Spleen (tissue), 11 donors: ENCODE results near the gene CYRIA. TPM values are rescaled to one million over a fixed set of nuclear protein-coding genes. Genes with fewer than 3 reads are reported as not detected.

Experiments
- DNase-seq: peaks from one replicate; pipeline ENCODE4 v3.0.0-alpha.2; 2020
- H3K27ac ChIP-seq, 8 donors: fragments of 200-600 bp; sonication (generic) in 7 of 8; 1 replicate in 4 of 8; 2 replicates in 4 of 8; pipeline versions ENCODE4 v1.5.0 to v1.8.0; 2016 to 2021; ENCODE audit warnings: inconsistent platforms in 4 of 8, mild to moderate bottlenecking in 4 of 8, moderate library complexity in 1 of 8
- H3K27me3 ChIP-seq, 7 donors: fragments of 200-600 bp; sonication (generic) in 6 of 7; replicated peaks in 1 of 7; 1 replicate in 4 of 7; 2 replicates in 3 of 7; pipeline versions ENCODE4 v1.5.0 to v1.8.0; 2016 to 2021; ENCODE audit warnings: inconsistent platforms in 3 of 7, mild to moderate bottlenecking in 1 of 7
- H3K36me3 ChIP-seq, 6 donors: fragments of 200-600 bp; sonication (generic) in 5 of 6; 1 replicate in 4 of 6; 2 replicates in 2 of 6; pipeline versions ENCODE4 v1.5.0 to v1.8.0; 2016 to 2021; ENCODE audit warnings: inconsistent platforms in 2 of 6
- H3K4me1 ChIP-seq, 6 donors: fragments of 200-600 bp; sonication (generic) in 5 of 6; 1 replicate in 3 of 6; 2 replicates in 3 of 6; pipeline versions ENCODE4 v1.5.0 to v1.8.0; 2016 to 2021; ENCODE audit warnings: inconsistent platforms in 3 of 6
- H3K4me3 ChIP-seq, 8 donors: fragments of 200-600 bp; sonication (generic) in 7 of 8; 1 replicate in 4 of 8; 2 replicates in 4 of 8; pipeline versions ENCODE4 v1.5.0 to v1.8.0; 2016 to 2021; ENCODE audit warnings: inconsistent platforms in 4 of 8, mild to moderate bottlenecking in 4 of 8, moderate library complexity in 2 of 8
- H3K9me3 ChIP-seq, 8 donors: fragments of 200-600 bp; sonication (generic) in 7 of 8; 1 replicate in 4 of 8; 2 replicates in 4 of 8; pipeline versions ENCODE4 v1.5.0 to v1.8.0; 2016 to 2021; ENCODE audit warnings: inconsistent platforms in 4 of 8
- CTCF ChIP-seq, 11 experiments: fragments of 200-600 bp in 7 of 11; fragments of 450-650 bp in 4 of 11; sonication (generic) in 4 of 11; IDR thresholded peaks in 8 of 11; conservative IDR thresholded peaks in 3 of 11; 1 replicate in 7 of 11; 2 replicates in 4 of 11; pipeline versions ENCODE4 v1.4.0 to v1.8.0; 2016 to 2021; ENCODE audit warnings: antibody characterized with exemption in 11 of 11, inconsistent platforms in 4 of 11, mild to moderate bottlenecking in 1 of 11
- POLR2A ChIP-seq, 3 donors: fragments of 450-650 bp; IDR thresholded peaks; one replicate each; pipeline ENCODE4 v1.5.1; 2017; ENCODE audit warnings: antibody characterized with exemption in 3 of 3, mild to moderate bottlenecking in 1 of 3
- POLR2AphosphoS5 ChIP-seq, 3 donors: sonication (generic); formaldehyde crosslinking; IDR thresholded peaks; one replicate each; pipeline ENCODE4 v1.5.1; 2017; ENCODE audit warnings: antibody characterized with exemption in 3 of 3
- WGBS, 5 donors: extraction: QIAGEN DNeasy Blood & Tissue Kit in 3 of 5; methylation state at CpG; one replicate each; pipeline versions ENCODE4 v1.1.5 to v1.1.7; 2013 to 2018; 5-methylcytosine and 5-hydroxymethylcytosine counted together
- intact Hi-C: fragments of 100-400 bp; cut with DNase I; formaldehyde crosslinking; loops from one replicate; pipeline ENCODE4 v1.15.0; 2023; ENCODE audit warnings: low total_unique reads
- polyA plus RNA-seq, 3 donors: library from polyadenylated mRNA; stranded (reverse); fragments of 200-250 nt; gene quantifications; one replicate each; pipeline ENCODE4 v1.2.1, GENCODE V29; 2013
- total RNA-seq, 7 donors: library from RNA; depleted of rRNA in 3 of 7; stranded (reverse); fragments of >200 nt in 3 of 7; fragmentation: NEBNext Ultra II Directional in 4 of 7; extraction: Animal tissue kit (Norgen Biotek cat#: 25700) in 4 of 7; gene quantifications; one replicate each; pipeline versions ENCODE4 v1.1.0 to v1.2.1, GENCODE V29; 2016 to 2021
- donor health status: healthy with polysubstance abuse.
- donor health status: DM: no; HTN: no; CAD: no; lungs with moderate emphysema.
- donor health status: DM: no; HTN: no; CAD: no.
- donor health status: Bipolar disorder and iron deficiency.
- donor health status: healthy.
- donor health status: DM: no; HTN: no; CAD: no.
- donor health status: DM: yes; HTN: yes; CAD: no.

CYRIA gene
- total and polyA plus RNA-seq, 10 donors: 11.1 to 87.9 (median 65.7) TPM

- intact Hi-C loops: loop anchor here (5.0 kb wide), 1 partner anchor 42 kb away; no protein-coding TSS in a partner anchor
- H3K27me3 ChIP-seq: peaks cover 0 to 19% (median 0%) of the 10 kb centered on the region in 7 donors
- H3K4me3 ChIP-seq: peak overlapping the region; percentile 60 to 80 (median 66)
- peak; percentile 85 for DNase-seq
- H3K4me1 ChIP-seq: peaks cover 44 to 75% (median 67%) of the 10 kb centered on the region in 6 donors
- peak; percentile 57 to 70 (median 61) for TF ChIP-seq POLR2AphosphoS5 (IDR thresholded peaks at IDR 0.05)
- TF ChIP-seq POLR2A (IDR thresholded peaks at IDR 0.05): peak in 1 of 3 donors; percentile 18
- TF ChIP-seq CTCF (IDR thresholded peaks at IDR 0.05 in 8 of 11, conservative IDR thresholded peaks at IDR 0.05 in 3 of 11): no peak
- 28 to 40% (median 35%) methylated on average over 9 of the region's 9 CpGs for WGBS, 5 donors
- peaks cover 0 to 12% (median 0%) of the 10 kb centered on the region in 6 donors for H3K36me3 ChIP-seq
- H3K9me3 ChIP-seq: no peaks in the 10 kb centered on the region
- peak overlapping the region; percentile 46 to 95 (median 86) for H3K27ac ChIP-seq
Observed at GRCh38 chr2:16664052-16664731, 1.4 kb downstream of the CYRIA start.

- Histone ChIP-seq H3K9me3 (no peaks in the 10 kb centered on the region), H3K4me1 (peaks cover 51 to 84% (median 75%) of the 10 kb centered on the region in 6 donors), H3K27me3 (peaks cover 0 to 19% (median 0%) of the 10 kb centered on the region in 7 donors), H3K27ac (peak overlapping the region; percentile 43 to 95 (median 86)), H3K4me3 (peak overlapping the region in 7 of 8 donors; percentile 60 to 80 (median 68)), H3K36me3 (peaks cover 0 to 14% (median 0%) of the 10 kb centered on the region in 6 donors)
- intact Hi-C loops: loop anchor here (5.0 kb wide), 1 partner anchor 41 kb away; no protein-coding TSS in a partner anchor
- 55 to 78% (median 71%) methylated on average over 4 of the region's 4 CpGs for WGBS, 5 donors
- TF ChIP-seq POLR2AphosphoS5 (IDR thresholded peaks at IDR 0.05) (peak in 2 of 3 donors; percentile 16 to 67), CTCF (IDR thresholded peaks at IDR 0.05 in 8 of 11, conservative IDR thresholded peaks at IDR 0.05 in 3 of 11) (no peak), POLR2A (IDR thresholded peaks at IDR 0.05) (peak in 1 of 3 donors; percentile 8)
- no peak for DNase-seq
Observed at GRCh38 chr2:16663121-16663905, 2.3 kb downstream of the CYRIA start.

- WGBS, 5 donors: 73 to 86% (median 82%) methylated on average over 5 of the region's 5 CpGs
- Histone ChIP-seq H3K27ac (peak overlapping the region; percentile 43 to 95 (median 86)), H3K4me1 (peaks cover 58 to 95% (median 87%) of the 10 kb centered on the region in 6 donors), H3K9me3 (no peaks in the 10 kb centered on the region), H3K4me3 (peak overlapping the region in 2 of 8 donors; percentile 17 to 79), H3K36me3 (peaks cover 0 to 14% (median 0%) of the 10 kb centered on the region in 6 donors), H3K27me3 (peaks cover 0 to 19% (median 0%) of the 10 kb centered on the region in 7 donors)
- no peak for DNase-seq
- intact Hi-C loops: loop anchor here (5.0 kb wide), 1 partner anchor 40 kb away; no protein-coding TSS in a partner anchor
- TF ChIP-seq POLR2A (IDR thresholded peaks at IDR 0.05) (no peak), POLR2AphosphoS5 (IDR thresholded peaks at IDR 0.05) (peak in 1 of 3 donors; percentile 54), CTCF (IDR thresholded peaks at IDR 0.05 in 8 of 11, conservative IDR thresholded peaks at IDR 0.05 in 3 of 11) (no peak)
Observed at GRCh38 chr2:16661936-16662839, 3.4 kb downstream of the CYRIA start.
